GM19452 (cell line): ENCODE results near the gene VWA3A.
"Not testable (repeated sequence)": the region's sequence is repeated elsewhere in the genome, so short reads cannot be mapped to it uniquely, and the experiment has no call there.

Experiments used
- ATAC-seq: cut with Tn5 transposase; IDR thresholded peaks from one replicate; pipeline ENCODE4 v1.9.1; 2021; ENCODE audit not compliant: unreplicated experiment

Gene VWA3A

GRCh38 chr16:22132801-22133200 lies 40.5 kb downstream of the VWA3A start:
- ATAC-seq, result no peak

- no peak for ATAC-seq
These were observed 46.1 kb downstream of the VWA3A start for GRCh38 chr16:22138482-22138881.

DNA sequence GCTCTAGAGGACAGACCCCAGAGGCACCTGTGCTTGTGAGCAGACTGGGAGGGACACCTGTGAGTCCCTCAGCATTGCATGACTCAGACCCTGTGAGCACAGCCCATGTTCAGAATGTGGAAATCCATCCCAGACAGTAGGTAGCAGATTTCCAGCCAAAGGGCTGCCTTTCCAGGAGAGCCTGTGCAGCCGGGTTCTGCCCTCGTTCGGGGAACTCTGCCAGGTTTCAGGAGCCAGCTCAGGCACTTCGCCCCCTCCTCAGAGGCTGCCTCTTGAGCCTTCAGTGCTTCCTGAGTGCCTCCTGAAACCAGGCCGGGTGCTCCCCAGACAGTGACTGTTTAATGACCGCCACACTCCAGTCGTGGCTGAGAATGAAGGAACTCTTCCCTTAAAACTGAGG lies 46.7 kb downstream of the VWA3A start:
- ATAC-seq, result no peak

- no peak for ATAC-seq
These were observed 47.4 kb downstream of the VWA3A start for GRCh38 chr16:22139732-22140131.

GRCh38 chr16:22141767-22142166 lies 49.4 kb downstream of the VWA3A start:
- ATAC-seq, result no peak

GRCh38 chr16:22144520-22144919 lies 52.2 kb downstream of the VWA3A start:
- ATAC-seq, result no peak

DNA sequence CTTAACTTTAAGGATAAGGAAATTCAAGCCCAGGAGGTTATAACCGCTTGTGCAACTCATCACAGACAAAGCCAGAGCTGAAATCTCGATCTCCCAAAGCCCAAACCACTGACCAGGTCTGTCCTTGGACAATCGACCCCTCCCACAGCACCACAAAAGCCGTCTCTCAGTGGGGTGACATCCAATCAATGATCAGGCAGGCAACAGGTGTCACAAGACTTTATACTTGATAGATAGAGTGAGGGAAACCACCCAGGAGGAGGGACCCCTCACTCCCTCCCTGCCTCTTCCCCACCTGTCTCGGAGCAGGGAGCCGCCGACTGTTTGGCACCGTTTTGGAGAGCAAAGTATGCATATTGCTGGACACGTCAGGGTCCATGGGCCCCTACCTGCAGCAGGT lies 55.5 kb downstream of the VWA3A start:
- no peak for ATAC-seq

DNA sequence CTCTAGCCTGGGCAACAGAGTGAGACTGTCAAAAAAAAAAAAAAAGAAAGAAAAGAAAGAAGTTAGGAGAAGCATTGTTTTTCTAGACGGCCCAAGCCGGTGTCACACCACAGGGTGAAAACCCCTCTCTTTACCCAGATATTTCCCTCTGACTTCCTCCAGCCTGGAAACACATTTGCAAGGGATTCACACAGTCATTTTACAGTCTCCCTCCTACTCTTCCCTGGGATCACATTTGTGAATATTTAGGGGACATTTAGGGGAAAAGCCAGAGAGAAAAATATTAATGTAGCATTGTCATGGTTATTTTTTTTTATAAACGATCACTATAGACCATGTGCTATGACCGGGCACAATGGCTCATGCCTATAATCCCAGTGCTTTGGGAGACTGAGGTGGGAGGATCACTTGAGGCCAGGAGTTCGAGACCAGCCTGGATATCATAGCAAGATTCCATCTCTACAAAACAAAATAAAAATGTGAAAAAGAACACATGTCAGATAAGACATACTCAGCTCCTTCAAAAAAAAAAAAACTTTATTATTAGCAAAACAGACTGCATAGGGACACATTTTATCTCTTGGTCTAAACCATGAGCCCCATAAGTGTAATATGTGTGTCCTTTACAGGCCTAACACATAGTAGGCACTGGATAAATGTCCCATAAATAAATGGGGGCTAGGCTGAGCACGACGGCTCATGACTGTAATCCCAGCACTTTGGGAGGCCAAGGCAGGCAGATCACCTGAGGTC lies 59.1 kb downstream of the VWA3A start:
- ATAC-seq, result no peak

- no peak for ATAC-seq
These were observed 60.0 kb downstream of the VWA3A start for GRCh38 chr16:22152316-22152715.

DNA sequence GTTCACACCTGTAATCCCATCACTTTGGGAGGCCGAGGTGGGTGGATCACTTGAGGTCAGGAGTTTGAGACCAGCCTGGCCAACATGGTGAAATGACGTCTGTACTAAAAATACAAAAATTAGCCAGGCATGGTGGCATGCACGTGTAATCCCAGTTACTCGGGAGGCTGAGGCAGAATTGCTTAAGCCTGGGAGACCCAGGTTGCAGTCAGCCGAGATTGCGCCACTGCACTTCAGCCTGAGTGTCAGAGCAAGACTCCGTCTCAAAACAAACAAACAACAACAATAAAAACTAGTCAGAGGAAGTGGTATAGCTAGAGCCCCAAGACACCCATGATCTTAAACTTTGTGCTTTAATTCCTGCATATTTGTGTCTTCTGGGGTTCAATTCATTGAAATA lies 60.7 kb downstream of the VWA3A start:
- ATAC-seq, result not testable (repeated sequence)

- ATAC-seq, result no peak
These were observed 69.1 kb downstream of the VWA3A start for GRCh38 chr16:22161401-22161800.

GRCh38 chr16:22161999-22162655 lies 69.8 kb downstream of the VWA3A start, which contains the start of gene SDR42E2:
Gene SDR42E2 (plus strand): TSS chr16:22162506. CDS start chr16:22165583, 3,077 bp downstream.
- ATAC-seq, result no peak

DNA sequence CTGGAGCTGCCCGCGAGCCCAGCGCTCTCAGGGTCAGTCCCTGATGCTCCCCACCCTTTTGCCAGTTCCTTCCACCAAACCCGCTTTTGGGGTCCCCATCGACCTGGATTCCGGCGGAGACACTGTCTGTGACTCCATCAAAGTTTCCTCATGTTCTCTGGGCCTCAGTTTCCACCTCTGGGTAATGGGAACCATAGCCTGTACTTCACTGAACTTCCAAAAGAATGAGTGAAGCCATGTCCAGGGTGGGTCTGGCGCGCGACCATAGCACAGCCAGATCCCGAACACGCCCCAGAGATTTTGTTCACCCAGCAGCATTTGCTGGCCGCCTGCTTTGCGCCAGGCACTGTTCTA lies 70.3 kb downstream of the VWA3A start:
- no peak for ATAC-seq

GRCh38 chr16:22163806-22164205 lies 71.5 kb downstream of the VWA3A start:
- no peak for ATAC-seq

DNA sequence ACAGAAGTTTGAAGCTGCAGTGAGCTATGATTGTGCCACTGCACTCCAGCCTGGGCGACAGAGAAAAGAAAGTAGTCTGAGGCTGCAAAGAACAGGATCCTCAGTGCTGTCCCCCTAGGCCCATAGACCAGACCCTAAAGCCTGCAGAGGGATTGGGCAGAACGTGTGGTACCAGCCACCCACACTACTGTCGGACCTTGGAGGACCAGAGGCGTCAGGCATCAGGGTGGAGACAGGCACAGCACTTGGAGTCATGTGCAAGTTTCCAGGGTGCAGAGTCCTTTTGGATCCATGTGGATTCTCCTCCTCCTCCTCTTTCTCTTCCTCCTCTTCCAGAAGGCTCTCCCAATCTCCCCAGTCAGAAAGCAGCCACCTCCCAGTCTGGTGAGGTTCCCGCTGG lies 72.1 kb downstream of the VWA3A start:
- ATAC-seq, result no peak

GRCh38 chr16:22165508-22166285 lies 73.4 kb downstream of the VWA3A start:
- ATAC-seq, result no peak

GRCh38 chr16:22171953-22172352 lies 79.6 kb downstream of the VWA3A start:
- ATAC-seq, result no peak

- ATAC-seq, result not testable (repeated sequence)
These were observed 80.3 kb downstream of the VWA3A start for GRCh38 chr16:22172642-22173041.

GRCh38 chr16:22174642-22175041 lies 82.3 kb downstream of the VWA3A start:
- ATAC-seq, result no peak

DNA sequence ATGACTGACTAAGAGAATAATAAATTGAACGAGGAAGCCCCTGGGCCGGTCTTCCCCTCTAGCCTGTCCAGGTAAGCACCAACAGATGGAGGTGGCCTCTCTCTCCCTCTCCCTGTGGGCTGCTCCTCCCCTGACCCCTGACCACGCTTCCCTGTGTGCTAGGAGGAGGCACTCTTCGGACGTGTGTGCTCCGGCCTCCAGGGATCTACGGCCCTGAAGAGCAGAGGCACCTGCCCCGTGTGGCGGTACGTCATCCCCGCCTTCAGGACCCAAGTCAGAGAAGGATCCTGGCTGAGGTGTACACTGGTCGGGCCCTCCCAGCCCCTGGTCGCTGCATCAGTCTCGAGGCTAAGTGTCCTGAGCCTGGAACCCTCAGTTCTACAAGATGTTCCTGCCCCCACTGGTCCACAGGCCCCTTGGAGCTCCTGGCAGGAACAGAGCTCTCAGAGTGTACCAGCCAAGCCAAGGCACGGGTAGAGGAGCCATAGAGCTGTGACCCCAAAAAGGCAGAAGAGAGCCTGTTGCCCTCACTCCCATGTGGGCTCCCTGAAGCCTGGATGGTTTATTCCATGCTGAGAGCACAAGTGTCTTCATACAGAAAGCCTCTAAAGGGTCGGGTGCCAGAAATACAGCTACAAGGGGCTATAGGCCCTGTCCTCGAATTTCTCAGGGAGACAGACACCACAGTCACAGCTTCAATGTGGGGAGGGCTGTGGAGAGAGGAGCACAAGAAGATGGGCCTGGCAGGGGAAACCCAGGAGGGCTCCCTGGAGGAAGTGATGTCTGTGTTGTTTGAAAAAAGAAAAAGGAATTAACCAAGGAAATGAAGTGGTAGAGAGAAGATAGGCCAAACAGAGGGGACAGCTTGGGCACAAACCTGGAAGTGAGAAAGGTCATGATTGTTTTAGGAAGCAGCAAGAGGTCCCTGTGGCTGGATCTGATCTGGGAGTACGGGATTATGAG lies 85.9 kb downstream of the VWA3A start:
- ATAC-seq, result no peak

GRCh38 chr16:22181426-22181825 lies 89.1 kb downstream of the VWA3A start:
- no peak for ATAC-seq
